COR-L47 (cell line): ENCODE results near the gene PARD3B.

ENCODE experiments used
- DNase-seq: peaks from one replicate; lab custom pipeline; 2025; lab: John Stamatoyannopoulos, UW

Gene PARD3B

GRCh38 chr2:205407984-205408383, 862.7 kb downstream of the PARD3B start:
- no peak for DNase-seq

- DNase-seq = no peak
Observed at GRCh38 chr2:205408696-205409095, 863.4 kb downstream of the PARD3B start.

- no peak for DNase-seq
Observed at GRCh38 chr2:205409411-205409810, 864.1 kb downstream of the PARD3B start.

- DNase-seq = no peak
Observed at GRCh38 chr2:205411558-205411957, 866.3 kb downstream of the PARD3B start.

- DNase-seq = no peak
Observed at GRCh38 chr2:205424326-205424725, 879.1 kb downstream of the PARD3B start.

- no peak for DNase-seq
Observed at GRCh38 chr2:205425102-205425501, 879.8 kb downstream of the PARD3B start.

GRCh38 chr2:205427112-205427511, 881.8 kb downstream of the PARD3B start:
- DNase-seq = no peak

GRCh38 chr2:205428811-205429210, 883.5 kb downstream of the PARD3B start:
- DNase-seq = no peak

GRCh38 chr2:205435970-205436369, 890.7 kb downstream of the PARD3B start:
- DNase-seq = no peak

GRCh38 chr2:205438241-205438640, 893.0 kb downstream of the PARD3B start:
- DNase-seq = no peak

- DNase-seq = no peak
Observed at GRCh38 chr2:205439621-205440020, 894.3 kb downstream of the PARD3B start.

GRCh38 chr2:205441524-205441923, 896.2 kb downstream of the PARD3B start:
- no peak for DNase-seq

- no peak for DNase-seq
Observed at GRCh38 chr2:205448189-205448588, 902.9 kb downstream of the PARD3B start.

GRCh38 chr2:205451901-205452512, 906.7 kb downstream of the PARD3B start:
- DNase-seq = no peak

GRCh38 chr2:205453202-205453601, 907.9 kb downstream of the PARD3B start:
- no peak for DNase-seq

GRCh38 chr2:205456682-205457081, 911.4 kb downstream of the PARD3B start:
- no peak for DNase-seq

- no peak for DNase-seq
Observed at GRCh38 chr2:205460217-205460616, 914.9 kb downstream of the PARD3B start.

- no peak for DNase-seq
Observed at GRCh38 chr2:205461169-205461568, 915.9 kb downstream of the PARD3B start.

GRCh38 chr2:205461678-205462665, 916.7 kb downstream of the PARD3B start:
- DNase-seq = no peak

- DNase-seq = no peak
Observed at GRCh38 chr2:205462681-205463345, 917.5 kb downstream of the PARD3B start.

- no peak for DNase-seq
Observed at GRCh38 chr2:205463466-205464025, 918.3 kb downstream of the PARD3B start.

GRCh38 chr2:205464681-205465080, 919.4 kb downstream of the PARD3B start:
- DNase-seq = no peak
